Activated T-helper 1 cell treated with anti-CD3 and anti-CD28 coated beads, Interleukin-2, amount 50 U/mL, for 16 hours (primary cell): ENCODE data around the gene TGFB1.
"Not testable (repeated sequence)": the region's sequence is repeated elsewhere in the genome, so short reads cannot be mapped to it uniquely, and the experiment has no call there.

Experiments used
- DNase-seq, 2 donors: peaks; one replicate each; pipeline ENCODE4 v3.0.0-alpha.2; 2020; ENCODE audit warnings: low read depth in 1 of 2, low spot score in 1 of 2

TGFB1 gene

DNA sequence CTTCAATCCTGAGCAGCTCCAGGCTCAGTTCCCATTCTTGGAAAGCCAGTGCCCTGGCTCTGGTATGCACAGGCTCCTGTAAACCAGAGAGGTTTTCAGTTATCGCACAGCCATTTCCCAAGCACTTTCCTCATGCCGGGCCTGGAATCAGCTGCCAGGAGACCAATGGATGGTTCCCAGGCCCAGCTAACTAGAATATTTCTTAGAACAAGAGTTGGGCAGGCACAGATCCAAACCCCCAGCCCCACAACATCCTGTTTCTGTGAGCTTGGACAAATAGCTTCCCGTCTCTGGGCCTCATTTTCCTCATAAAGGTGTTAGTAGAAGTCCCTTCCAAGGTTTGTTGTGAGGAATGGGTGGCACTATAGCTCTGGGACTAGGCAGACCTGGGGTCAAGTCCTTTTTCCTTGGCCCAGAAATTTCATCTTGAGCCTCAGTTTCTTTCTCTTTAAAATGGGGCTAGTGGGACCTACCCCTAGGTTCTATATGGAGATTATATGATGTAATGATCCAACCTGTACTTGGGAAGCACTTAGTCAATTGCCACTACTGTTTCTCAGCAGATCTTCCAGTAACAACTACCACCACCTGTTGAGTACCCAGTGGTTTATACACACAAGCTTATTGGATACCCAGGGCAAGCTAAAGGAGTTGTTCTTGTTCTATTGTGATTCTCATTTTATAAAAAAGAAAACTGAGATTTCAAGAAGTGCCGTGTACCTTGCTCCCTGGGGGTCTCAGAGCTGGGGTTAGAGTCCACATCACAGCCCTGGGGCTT is 48.8 kb downstream of the TGFB1 start:
- DNase-seq = no peak

DNA sequence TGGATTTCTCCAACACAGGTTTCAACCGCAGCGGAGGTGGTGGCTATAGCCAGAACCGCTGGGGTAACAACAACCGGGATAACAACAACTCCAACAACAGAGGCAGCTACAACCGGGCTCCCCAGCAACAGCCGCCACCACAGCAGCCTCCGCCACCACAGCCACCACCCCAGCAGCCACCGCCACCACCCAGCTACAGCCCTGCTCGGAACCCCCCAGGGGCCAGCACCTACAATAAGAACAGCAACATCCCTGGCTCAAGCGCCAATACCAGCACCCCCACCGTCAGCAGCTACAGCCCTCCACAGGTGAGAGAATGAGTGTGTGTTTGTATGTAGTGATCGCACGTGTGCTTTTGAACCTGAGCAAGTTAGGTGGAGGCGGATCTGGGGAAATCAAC is 49.8 kb downstream of the TGFB1 start:
- no peak for DNase-seq

DNA sequence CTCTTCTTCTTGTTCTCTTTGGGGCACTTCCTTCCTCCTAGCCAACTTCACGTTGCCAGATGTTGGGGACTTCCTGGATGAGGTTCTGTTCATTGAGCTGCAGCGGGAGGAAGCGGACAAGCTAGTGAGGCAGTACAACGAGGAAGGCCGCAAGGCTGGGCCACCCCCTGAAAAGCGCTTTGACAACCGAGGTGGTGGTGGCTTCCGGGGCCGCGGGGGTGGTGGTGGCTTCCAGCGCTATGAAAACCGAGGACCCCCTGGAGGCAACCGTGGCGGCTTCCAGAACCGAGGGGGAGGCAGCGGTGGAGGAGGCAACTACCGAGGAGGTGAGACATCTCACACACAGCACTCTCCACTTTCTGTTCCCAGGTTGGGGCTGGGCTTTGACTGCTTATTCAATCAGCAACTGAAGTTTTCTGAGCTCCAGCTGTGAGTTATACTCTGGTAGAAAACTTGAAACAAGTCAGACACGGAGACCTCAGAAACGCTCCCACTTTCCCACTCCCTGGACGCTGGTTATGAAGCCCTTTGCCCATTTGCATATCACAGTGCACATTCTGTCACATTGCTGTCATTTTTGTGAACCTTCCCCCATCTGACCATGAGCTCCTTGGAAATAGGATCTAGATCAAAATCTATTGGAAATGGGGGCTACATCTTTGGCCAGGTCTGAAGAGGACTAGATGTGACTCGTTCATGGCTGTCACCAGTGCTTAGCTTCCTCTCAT is 50.9 kb downstream of the TGFB1 start:
- peak; percentile 37 to 49 for DNase-seq

DNA sequence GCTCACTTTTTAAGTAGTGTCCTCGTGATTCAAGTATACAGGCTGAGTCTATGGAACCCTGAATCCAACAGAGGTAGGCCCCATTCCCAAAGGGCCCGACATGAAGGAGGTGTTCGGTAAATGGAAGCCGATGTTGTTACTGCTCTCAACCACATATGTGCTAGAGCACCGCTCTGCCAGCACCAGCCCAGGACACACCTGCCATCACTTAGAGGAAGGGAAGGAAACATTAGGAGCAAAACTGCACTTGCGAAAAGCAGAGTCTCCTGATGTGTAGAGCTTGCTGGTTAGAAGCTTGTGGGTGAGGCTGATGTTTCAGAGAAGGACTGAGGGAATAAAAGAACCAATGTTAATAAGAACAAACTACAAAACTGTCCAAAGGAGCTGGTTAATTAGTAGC is 53.2 kb downstream of the TGFB1 start:
- no peak for DNase-seq

DNA sequence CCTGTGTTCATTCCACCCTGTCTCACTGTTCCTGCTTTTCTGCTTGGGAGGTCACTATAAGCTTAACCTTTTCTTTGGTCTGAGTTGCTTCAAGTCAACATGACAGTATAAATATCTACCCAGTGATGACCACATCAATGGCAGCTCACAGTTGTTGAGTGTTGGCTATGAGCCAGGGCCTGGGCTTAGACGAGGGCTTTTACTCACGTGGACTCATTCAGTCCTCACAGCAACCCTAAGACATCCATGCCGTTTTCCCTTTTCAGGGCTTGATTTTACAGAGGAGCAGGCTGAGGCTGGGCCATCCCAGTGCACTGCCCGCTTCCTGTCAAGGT is 54.0 kb downstream of the TGFB1 start:
- no peak for DNase-seq

DNA sequence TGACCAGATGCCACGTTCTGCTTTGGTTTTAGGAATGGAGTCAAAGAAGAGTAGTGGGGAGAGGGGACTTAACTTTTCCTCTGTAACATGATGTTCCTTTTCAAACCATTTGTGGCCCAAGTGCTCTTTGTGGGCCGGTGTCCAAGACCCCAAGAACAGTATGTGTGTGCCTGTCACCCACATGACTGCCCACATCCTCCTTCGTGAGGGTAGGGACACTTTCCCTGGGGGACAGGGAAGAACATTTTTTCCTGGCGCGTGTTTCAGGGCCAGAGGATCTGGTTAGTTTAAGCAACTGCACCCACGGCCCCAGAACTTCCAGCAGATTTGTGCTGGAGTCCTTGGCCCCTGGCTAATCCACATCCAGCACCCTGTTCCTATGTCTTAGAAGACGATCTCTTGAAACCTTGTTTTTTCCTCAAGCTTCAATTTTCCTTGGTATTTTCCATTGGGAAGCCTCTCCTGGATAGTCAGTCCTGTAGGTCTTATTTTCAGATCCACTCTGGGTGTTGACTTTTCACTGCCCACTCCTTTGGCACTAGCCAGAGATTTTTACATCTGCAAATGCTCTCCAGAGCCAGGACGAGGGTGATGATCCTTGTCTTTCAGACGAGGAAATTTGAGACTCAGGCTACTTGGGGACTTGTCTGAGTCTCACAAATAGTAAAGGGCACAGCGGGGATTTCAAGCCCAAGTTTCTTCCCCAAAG is 54.5 kb downstream of the TGFB1 start:
- DNase-seq = no peak

DNA sequence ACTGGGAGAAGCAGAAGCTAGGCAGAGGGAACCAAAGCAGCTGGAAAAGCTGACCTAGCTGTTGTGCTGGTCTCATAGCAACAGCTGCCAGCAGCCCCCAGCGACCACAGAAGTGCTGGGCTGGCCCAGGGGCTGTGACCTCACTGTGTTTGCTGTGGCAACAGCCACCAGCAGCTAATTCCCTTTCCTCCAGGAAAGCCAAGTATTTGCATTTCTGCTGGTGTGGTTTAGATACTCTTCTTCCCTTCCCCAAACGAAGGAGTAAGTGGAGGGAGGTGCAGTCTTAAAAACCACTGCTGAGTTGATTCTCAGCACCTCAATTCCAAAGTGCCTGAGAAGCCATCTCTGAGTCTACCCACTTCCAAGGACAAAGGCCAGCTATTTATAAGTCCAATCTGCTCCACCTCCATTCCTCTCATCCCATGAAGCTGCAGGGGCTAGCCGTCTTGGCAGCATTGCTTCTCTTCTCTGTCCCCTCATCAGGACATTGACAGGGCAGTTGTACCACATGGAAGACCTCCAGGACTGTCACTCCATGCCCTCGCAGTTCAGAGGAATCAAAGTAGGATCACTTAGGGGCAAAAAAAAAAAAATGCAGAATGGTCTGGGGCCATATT is 55.3 kb downstream of the TGFB1 start:
- no peak for DNase-seq

DNA sequence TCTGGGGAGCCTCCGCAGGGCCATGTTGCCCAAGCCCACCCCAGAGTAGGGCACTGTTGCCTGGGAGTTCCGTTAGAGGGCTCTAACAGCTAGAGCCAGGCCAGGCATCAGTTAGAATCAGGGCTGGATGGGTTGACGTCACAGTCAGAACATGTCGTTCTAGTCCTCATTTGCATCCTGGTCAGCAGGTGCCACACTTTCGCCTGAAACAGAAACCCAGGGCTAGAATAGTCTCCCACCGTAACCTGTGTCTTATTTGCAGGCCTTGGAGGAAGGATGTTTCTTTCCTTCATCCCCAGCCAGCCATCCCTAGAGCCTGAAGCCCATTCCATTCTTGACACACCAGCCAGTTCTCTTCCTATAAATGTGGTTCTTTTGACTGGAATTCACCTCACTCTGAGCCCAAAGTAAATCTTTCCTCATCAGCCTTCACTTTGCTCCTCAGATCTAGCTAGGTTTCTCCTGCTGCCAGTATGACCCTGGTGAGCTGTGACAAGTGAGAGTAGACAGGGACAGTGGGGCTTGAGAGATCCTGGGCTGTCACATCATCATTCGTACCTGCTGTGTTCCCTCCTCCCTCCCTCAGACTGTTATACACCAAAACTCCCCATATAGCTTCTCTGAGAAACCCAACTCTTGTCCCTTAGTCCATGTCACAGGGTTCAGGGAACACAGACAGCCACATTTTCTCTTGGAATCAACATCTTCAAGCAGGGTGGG is 55.9 kb downstream of the TGFB1 start:
- no peak for DNase-seq

DNA sequence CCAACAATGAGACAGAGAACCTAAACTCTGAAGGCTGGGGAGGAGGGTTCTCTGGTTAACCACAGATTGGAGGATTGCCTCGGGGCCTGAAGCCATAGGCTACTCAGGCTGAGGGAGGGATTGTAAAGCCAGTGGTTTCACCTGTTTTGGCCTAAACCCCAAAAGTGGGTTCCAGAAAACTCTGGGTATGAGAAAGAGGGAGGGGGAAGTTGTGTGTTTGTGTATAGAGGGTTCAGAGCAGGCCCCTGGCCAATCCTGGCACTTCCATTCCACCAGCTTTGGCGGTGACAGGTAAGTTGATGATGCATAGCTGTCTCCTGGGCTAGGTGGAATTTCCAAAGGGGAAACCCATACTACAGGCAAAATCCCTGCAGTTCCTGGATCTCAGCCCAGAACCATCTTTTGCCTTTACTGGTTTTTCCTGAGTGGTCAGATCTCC is 57.3 kb downstream of the TGFB1 start:
- DNase-seq = no peak

DNA sequence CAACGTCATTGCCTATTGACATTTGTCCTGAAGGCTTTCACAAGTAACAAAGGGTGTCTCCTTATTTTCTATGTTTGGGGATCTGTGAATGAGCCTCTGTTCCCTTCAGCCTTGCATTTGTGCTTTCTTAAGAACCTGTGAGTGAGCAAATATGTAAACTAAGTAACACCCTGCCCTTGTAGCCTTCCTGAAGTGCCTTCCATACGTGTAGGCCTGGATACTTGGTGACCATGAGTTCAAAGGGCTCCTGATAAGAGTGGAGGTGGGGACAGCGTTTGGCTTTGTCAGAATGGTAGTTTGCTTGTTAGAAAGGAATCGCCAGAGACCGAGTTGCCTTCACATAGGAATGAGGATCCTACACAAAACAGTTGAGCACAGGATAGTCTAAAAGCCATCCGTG is 58.2 kb downstream of the TGFB1 start:
- DNase-seq = no peak

DNA sequence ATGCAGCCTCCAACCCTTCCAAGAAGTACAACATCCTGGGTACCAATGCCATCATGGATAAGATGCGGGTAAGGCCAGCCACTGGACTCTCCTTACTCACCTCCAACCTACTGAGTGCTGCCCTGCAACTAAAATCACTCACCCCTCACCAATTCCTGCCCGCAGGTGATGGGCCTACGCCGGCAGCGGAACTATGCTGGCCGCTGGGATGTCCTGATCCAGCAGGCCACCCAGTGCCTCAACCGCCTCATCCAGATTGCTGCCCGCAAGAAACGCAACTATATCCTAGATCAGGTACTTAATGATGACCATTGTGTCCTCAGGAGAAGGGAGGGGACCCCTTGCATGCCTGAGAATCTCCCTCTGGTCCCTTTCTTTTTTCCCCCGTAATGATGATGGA is 59.3 kb downstream of the TGFB1 start:
- no peak for DNase-seq

DNA sequence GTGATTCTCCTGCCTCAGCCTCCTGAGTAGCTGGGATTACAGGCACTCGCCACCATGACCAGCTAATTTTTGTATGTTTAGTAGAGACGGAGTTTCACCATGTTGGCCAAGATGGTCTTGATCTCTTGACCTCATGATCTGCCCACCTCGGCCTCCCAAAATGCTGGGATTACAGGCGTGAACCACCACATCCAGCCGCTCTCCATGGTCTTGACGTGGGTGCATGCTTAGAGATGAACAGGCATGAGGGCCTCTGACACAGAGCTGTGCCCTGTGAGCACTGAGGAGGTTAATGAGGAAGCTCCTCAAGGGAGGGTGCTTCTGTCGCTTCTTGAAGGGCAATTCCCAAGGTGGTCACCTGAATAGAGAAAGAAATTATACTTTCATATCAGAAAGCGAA is 63.9 kb downstream of the TGFB1 start:
- not testable (repeated sequence) for DNase-seq

DNA sequence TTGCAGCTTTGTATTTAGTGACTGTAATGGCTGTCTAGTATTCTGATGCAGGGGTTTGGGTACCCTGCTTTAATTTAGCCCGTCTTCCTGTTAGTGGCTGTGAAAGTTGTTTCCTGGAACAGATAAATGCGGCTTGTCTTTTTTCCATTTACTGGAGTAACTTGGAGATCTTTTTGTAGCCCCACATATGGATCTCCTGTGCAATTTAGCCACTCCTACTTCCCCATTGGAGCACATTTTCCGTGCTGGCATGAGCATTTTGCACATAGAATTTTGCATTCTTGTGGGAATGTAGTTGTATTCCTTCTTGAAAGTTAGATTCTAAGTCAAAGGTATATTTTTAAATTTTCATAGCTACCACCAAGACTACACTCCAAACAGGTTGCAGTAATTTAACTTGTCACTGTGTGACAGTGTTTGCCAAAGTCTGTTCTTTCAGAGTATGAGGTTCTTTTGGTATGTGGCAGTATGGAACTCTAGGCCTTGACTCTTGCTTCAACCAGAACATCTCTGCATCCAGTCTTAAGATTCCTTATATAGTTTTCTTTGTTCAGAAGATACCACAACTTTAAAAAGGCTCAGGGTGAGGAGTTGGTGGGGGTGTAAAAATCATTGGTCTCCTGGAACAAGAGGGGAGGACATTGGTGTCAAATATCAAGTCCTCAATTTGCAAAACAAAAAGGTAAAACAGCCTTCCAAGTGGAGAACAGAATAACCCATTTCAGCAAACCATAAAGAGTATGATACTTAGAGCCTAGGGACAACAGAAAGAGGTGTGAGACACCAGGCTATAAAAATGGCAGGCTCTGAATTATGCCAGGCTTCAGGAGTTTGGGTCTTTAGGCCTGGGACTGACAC is 64.8 kb downstream of the TGFB1 start:
- DNase-seq = no peak
